Glutamatergic neuron (in vitro differentiated cells): Measurements from ENCODE around the gene SZT2. TPM values are rescaled to one million over a fixed set of nuclear protein-coding genes. Genes with fewer than 3 reads are reported as not detected.

Source experiments
- DNase-seq: peaks from one replicate; pipeline ENCODE4 v3.0.0; 2022
- H3K27ac Mint-ChIP-seq: one replicate; pipeline ENCODE4 v1.8.0; 2020; ENCODE audit warnings: mild to moderate bottlenecking, mixed read lengths, inconsistent platforms; ENCODE audit not compliant: unreplicated experiment
- H3K27me3 Mint-ChIP-seq: one replicate; pipeline ENCODE4 v1.8.0; 2020; ENCODE audit warnings: mild to moderate bottlenecking, moderate library complexity, mixed read lengths, inconsistent platforms; ENCODE audit not compliant: unreplicated experiment
- H3K36me3 Mint-ChIP-seq: one replicate; pipeline ENCODE4 v1.8.0; 2020; ENCODE audit warnings: mild to moderate bottlenecking, mixed read lengths, inconsistent platforms; ENCODE audit not compliant: unreplicated experiment
- H3K4me1 Mint-ChIP-seq: one replicate; pipeline ENCODE4 v1.8.0; 2020; ENCODE audit warnings: mild to moderate bottlenecking, low read depth, mixed read lengths, inconsistent platforms; ENCODE audit not compliant: unreplicated experiment
- H3K4me3 Mint-ChIP-seq: one replicate; pipeline ENCODE4 v1.8.0; 2020; ENCODE audit warnings: mild to moderate bottlenecking, mixed read lengths, inconsistent platforms; ENCODE audit not compliant: unreplicated experiment
- H3K9me3 Mint-ChIP-seq: one replicate; pipeline ENCODE4 v1.8.0; 2020; ENCODE audit warnings: mild to moderate bottlenecking, moderate library complexity, mixed read lengths, inconsistent platforms; ENCODE audit not compliant: unreplicated experiment
- CTCF ChIP-seq: fragments of 200-600 bp; sonication (generic); IDR thresholded peaks from one replicate; pipeline ENCODE4 v1.5.0; 2021; ENCODE audit not compliant: partially characterized antibody, unreplicated experiment
- total RNA-seq: library from RNA; stranded (reverse); fragmentation: NEBNext Ultra II Directional; extraction: Animal tissue kit (Norgen Biotek cat#: 25700); gene quantifications from one replicate; pipeline ENCODE4 v1.2.1, GENCODE V29; 2021; ENCODE audit not compliant: unreplicated experiment

SZT2 gene
- total RNA-seq, 1 donor from 2014 or later = 85.3 TPM

- DNase-seq = no peak
- Mint-ChIP-seq H3K4me1 (no peaks in the 10 kb centered on the region), H3K9me3 (no peaks in the 10 kb centered on the region), H3K27me3 (no peaks in the 10 kb centered on the region), H3K36me3 (no peaks in the 10 kb centered on the region), H3K4me3 (no peak overlapping the region), H3K27ac (no peak overlapping the region)
- no peak for TF ChIP-seq CTCF
Observed at GRCh38 chr1:43418858-43419257, 29.2 kb downstream of the SZT2 start.

GRCh38 chr1:43419627-43420425 lies 30.1 kb downstream of the SZT2 start:
- no peaks in the 10 kb centered on the region for H3K36me3 Mint-ChIP-seq
- no peaks in the 10 kb centered on the region for H3K9me3 Mint-ChIP-seq
- DNase-seq = no peak
- H3K27ac Mint-ChIP-seq = no peak overlapping the region
- H3K27me3 Mint-ChIP-seq = no peaks in the 10 kb centered on the region
- no peaks in the 10 kb centered on the region for H3K4me1 Mint-ChIP-seq
- TF ChIP-seq CTCF = no peak
- no peak overlapping the region for H3K4me3 Mint-ChIP-seq

GRCh38 chr1:43420874-43421273 lies 31.2 kb downstream of the SZT2 start:
- no peak for TF ChIP-seq CTCF
- Mint-ChIP-seq H3K27ac (no peak overlapping the region), H3K9me3 (no peaks in the 10 kb centered on the region), H3K36me3 (no peaks in the 10 kb centered on the region), H3K4me3 (no peak overlapping the region), H3K4me1 (no peaks in the 10 kb centered on the region), H3K27me3 (no peaks in the 10 kb centered on the region)
- DNase-seq = no peak

GRCh38 chr1:43421396-43421795 lies 31.7 kb downstream of the SZT2 start:
- Mint-ChIP-seq H3K27me3 (no peaks in the 10 kb centered on the region), H3K9me3 (no peaks in the 10 kb centered on the region), H3K36me3 (no peaks in the 10 kb centered on the region), H3K27ac (no peak overlapping the region), H3K4me1 (no peaks in the 10 kb centered on the region), H3K4me3 (no peak overlapping the region)
- no peak for TF ChIP-seq CTCF
- DNase-seq = no peak

- no peak for DNase-seq
- no peaks in the 10 kb centered on the region for H3K9me3 Mint-ChIP-seq
- H3K4me1 Mint-ChIP-seq = no peaks in the 10 kb centered on the region
- no peak for TF ChIP-seq CTCF
- no peaks in the 10 kb centered on the region for H3K36me3 Mint-ChIP-seq
- H3K27me3 Mint-ChIP-seq = no peaks in the 10 kb centered on the region
- no peak overlapping the region for H3K27ac Mint-ChIP-seq
- H3K4me3 Mint-ChIP-seq = no peak overlapping the region
Observed at GRCh38 chr1:43421976-43422750, 32.5 kb downstream of the SZT2 start.
